Measurements from ENCODE around the gene PDX1. TPM values are rescaled to one million over a fixed set of nuclear protein-coding genes. Genes with fewer than 3 reads are reported as not detected.

The PDX1 gene
- total RNA-seq, 1 experiment from 2014 or later = not detected

DNA sequence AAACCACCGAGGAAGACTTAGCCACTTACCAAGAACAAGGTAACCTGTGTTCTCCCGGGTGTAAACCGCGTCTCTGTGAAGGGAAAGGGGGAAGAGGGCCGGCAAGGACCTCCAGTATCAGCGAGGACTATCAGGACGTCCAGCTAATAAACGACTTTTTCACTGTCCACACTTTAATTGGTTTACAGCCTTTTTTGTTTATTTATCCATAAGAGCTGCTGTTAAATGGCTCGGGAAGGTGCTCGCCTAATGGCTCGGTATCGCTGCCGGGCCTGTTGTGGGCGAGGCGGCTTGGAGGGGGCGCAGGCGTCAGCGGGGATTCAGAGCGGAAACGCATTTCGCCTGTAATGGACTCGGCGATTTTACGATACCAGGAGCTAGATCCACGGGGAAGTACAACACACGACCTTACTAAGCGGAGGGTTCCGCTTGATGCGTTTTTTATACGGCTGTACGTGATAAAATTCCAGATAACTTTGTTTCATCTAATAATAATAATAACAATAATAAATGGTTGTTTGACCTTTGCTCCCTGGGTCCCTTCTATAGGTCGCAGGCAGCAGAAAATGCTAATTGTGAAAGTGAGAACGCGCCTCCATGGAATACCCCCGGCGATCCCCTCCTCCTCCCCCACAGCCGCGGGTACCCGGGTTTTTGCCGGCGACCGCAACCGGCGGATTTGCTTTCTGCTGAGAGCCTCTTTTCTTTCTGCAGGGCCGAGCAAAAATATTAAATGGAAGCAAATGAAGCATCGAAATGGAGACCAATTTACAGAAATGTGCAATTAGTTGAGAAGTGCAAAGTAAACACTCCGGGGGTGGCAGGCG, 2.5 kb upstream of the PDX1 start:
- Mint-ChIP-seq H3K36me3 (no peaks in the 10 kb centered on the region), H3K4me1 (peaks cover 37% of the 10 kb centered on the region), H3K27me3 (ENCODE audit: low read depth) (peaks cover 98% of the 10 kb centered on the region), H3K4me3 (peak overlapping the region; percentile 59), H3K27ac (no peak overlapping the region), H3K9me3 (no peaks in the 10 kb centered on the region)
- TF ChIP-seq ZNF219 (CRISPR knock-in tag; IDR thresholded peaks at IDR 0.05; ENCODE audit: borderline replicate concordance) (no peak), E2F4 (CRISPR knock-in tag; IDR thresholded peaks at IDR 0.05; ENCODE audit: borderline replicate concordance, low read depth) (no peak), ZNF396 (CRISPR knock-in tag; IDR thresholded peaks at IDR 0.05; ENCODE audit: borderline replicate concordance) (no peak), JUN (CRISPR knock-in tag; IDR thresholded peaks at IDR 0.05) (no peak), ATF3 (CRISPR knock-in tag; conservative IDR thresholded peaks at IDR 0.05) (no peak)
- TF ChIP-seq, protein P1, sequence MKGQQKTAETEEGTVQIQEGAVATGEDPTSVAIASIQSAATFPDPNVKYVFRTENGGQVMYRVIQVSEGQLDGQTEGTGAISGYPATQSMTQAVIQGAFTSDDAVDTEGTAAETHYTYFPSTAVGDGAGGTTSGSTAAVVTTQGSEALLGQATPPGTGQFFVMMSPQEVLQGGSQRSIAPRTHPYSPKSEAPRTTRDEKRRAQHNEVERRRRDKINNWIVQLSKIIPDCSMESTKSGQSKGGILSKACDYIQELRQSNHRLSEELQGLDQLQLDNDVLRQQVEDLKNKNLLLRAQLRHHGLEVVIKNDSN (CRISPR knock-in tag; IDR thresholded peaks at IDR 0.05) = no peak
- CTCF ChIA-PET = interaction anchor here (1.1 to 3.6 kb wide), 2 partner anchors 12 to 91 kb away, joined by 3 to 19 read pairs; no protein-coding TSS in a partner anchor
- DNase-seq (ENCODE audit: low spot score) = peak; percentile 45
- no peak for ATAC-seq
- POLR2A ChIA-PET = no interaction called here

DNA sequence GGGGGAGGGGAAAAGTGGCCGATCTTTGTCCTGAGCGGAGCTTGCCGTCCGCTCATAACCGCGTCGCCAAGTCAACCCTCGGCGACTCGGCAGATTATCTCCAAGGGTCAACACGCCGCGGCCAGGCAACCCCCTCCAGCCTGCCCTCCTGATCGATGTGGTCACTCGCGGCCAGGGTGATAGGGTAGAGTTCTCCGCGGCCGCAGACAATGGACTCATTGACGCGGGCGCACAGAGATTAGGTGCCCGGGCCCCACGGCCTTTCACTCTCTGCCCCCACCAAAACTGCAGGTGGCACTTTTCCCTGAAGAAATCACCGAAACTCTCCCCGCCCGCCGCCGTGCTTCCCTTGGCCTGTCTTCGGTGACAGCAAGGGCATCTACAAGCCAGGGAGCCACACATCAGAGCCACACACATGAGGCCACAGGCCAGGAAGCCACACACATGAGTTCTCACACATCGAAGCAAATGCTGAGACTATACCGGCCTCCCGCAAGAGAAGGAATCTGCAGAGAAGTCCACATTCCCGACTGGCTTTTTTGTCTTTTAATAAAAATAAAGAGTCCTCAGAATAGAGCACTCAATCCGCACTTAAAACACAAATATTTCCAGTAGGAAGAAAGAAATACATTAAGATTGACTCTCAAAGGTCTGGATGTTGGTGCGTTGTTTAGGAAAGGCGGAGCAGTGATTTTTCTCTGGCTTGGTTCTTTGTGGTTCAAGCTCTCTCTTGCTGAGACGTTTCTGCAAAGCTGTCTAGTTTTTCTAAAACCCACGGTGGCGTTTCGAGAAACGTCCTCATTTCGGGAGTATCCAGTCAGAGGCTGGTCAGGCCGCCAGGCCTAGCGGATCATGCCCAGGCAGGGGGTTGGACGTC, 1.5 kb upstream of the PDX1 start:
- DNase-seq (ENCODE audit: low spot score) = peak; percentile 23
- Mint-ChIP-seq H3K9me3 (no peaks in the 10 kb centered on the region), H3K27ac (no peak overlapping the region), H3K36me3 (peaks cover 1% of the 10 kb centered on the region; the same call in 1 of the 2 replicates), H3K4me3 (peak overlapping the region; percentile 59), H3K27me3 (ENCODE audit: low read depth) (peaks cover 99% of the 10 kb centered on the region), H3K4me1 (peaks cover 44% of the 10 kb centered on the region)
- TF ChIP-seq FOXK1 (CRISPR knock-in tag; IDR thresholded peaks at IDR 0.05) = no peak
- TF ChIP-seq MXD4 (CRISPR knock-in tag; IDR thresholded peaks at IDR 0.05; ENCODE audit: borderline replicate concordance) = no peak
- TF ChIP-seq CBFB (CRISPR knock-in tag; IDR thresholded peaks at IDR 0.05; ENCODE audit: low read depth) = no peak
- no peak for TF ChIP-seq ZBTB21 (CRISPR knock-in tag; IDR thresholded peaks at IDR 0.05; ENCODE audit: borderline replicate concordance)
- no peak for TF ChIP-seq TP53 (CRISPR knock-in tag; IDR thresholded peaks at IDR 0.05)
- TF ChIP-seq ZNF121 (CRISPR knock-in tag; IDR thresholded peaks at IDR 0.05) = no peak
- no peak for TF ChIP-seq FOXP1 (CRISPR knock-in tag; IDR thresholded peaks at IDR 0.05; ENCODE audit: borderline replicate concordance)
- TF ChIP-seq, protein P1 (CRISPR knock-in tag; IDR thresholded peaks at IDR 0.05) = no peak
- no peak for TF ChIP-seq KAT7 (CRISPR knock-in tag; IDR thresholded peaks at IDR 0.05; ENCODE audit: borderline replicate concordance)
- no peak for TF ChIP-seq SP1 (CRISPR knock-in tag; conservative IDR thresholded peaks at IDR 0.05)
- no peak for TF ChIP-seq ZSCAN18 (CRISPR knock-in tag; IDR thresholded peaks at IDR 0.05)
- TF ChIP-seq JUN (CRISPR knock-in tag; IDR thresholded peaks at IDR 0.05) = no peak
- TF ChIP-seq ERG (CRISPR knock-in tag; IDR thresholded peaks at IDR 0.05) = no peak
- TF ChIP-seq ZNF138 (CRISPR knock-in tag; conservative IDR thresholded peaks at IDR 0.05) = no peak
- TF ChIP-seq, protein P2, sequence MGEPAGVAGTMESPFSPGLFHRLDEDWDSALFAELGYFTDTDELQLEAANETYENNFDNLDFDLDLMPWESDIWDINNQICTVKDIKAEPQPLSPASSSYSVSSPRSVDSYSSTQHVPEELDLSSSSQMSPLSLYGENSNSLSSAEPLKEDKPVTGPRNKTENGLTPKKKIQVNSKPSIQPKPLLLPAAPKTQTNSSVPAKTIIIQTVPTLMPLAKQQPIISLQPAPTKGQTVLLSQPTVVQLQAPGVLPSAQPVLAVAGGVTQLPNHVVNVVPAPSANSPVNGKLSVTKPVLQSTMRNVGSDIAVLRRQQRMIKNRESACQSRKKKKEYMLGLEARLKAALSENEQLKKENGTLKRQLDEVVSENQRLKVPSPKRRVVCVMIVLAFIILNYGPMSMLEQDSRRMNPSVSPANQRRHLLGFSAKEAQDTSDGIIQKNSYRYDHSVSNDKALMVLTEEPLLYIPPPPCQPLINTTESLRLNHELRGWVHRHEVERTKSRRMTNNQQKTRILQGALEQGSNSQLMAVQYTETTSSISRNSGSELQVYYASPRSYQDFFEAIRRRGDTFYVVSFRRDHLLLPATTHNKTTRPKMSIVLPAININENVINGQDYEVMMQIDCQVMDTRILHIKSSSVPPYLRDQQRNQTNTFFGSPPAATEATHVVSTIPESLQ (CRISPR knock-in tag; IDR thresholded peaks at IDR 0.05) = no peak
- no peak for TF ChIP-seq IRF2 (CRISPR knock-in tag; IDR thresholded peaks at IDR 0.05; ENCODE audit: borderline replicate concordance, low read depth)
- POLR2A ChIA-PET = no interaction called here
- CTCF ChIA-PET = interaction anchor here (3.5 to 4.3 kb wide), 3 partner anchors 36 to 92 kb away, joined by 17 to 35 read pairs (median 19); no protein-coding TSS in a partner anchor
- ATAC-seq = no peak

Measured in WTC11 (cell line).